ENCODE data around the gene TCF4.

The TCF4 gene

GRCh38 chr18:55173291-55173690 is 414.7 kb downstream of the TCF4 start:
- no peak for TF ChIP-seq POLR2A (IDR thresholded peaks at IDR 0.05; ENCODE audit: low read depth, low read length)
- no peak for TF ChIP-seq PAX5 (IDR thresholded peaks at IDR 0.05; ENCODE audit: insufficient read depth, low read length, severe bottlenecking)
- no peak for TF ChIP-seq SPI1 (IDR thresholded peaks at IDR 0.05; ENCODE audit: low read depth, low read length)
- no peak for TF ChIP-seq POU2F2 (IDR thresholded peaks at IDR 0.05; ENCODE audit: low read depth, low read length)
- no peak for TF ChIP-seq POLR2AphosphoS5 (IDR thresholded peaks at IDR 0.05; ENCODE audit: low read depth, low read length)
- TF ChIP-seq TAF1 (IDR thresholded peaks at IDR 0.05; ENCODE audit: low read depth, low read length): no peak
- FAIRE-seq: no peak
- no peak for DNase-seq (ENCODE audit: insufficient read length, low spot score)
